ENCODE measurements around the gene BLOC1S5. TPM values are rescaled to one million over a fixed set of nuclear protein-coding genes. Genes with fewer than 3 reads are reported as not detected.

The BLOC1S5 gene
- polyA plus RNA-seq, 1 of the 3 experiments (the other 2 are of a cell fraction), result 4.4 TPM

DNA sequence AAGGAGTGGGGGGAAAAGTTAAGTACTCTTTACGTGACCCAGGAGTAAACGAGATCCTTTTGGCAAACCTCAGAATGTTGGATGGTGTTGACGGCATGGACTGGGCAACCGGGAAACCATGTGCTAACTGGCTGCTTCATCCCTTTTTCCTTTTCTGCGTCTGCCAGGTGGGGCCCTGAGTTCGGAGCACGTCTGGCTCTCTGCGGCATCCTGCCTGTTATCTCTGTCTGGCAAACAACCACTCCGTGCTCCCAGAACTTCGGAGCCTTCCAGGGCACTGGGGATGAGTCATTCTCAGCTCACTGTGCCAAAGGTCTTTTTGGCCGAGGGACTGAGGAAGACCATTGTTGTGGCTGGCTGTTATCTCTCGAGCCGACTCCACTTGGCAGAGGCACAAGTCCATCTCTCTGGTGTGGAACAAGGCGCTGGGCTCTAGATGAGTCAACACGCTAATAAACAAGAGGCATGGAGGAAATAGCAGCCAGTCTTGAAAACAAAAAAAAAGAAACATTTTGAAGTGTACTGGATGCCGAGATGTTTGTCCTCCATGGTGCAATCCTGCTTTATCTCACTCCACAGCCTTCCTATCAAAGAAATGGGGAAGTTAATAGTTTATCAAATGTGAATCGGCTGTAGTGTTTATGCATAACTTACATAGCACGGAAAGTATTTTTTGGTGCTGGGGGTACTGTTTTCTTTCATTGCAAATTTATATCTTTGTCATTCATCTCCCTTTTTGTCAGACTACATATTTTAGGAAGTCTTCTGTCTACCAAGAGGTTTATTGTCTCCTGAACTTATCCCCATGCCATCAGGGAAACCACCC is 89.0 kb downstream of the BLOC1S5 start (continued):
- no peak for TF ChIP-seq NRF1 (IDR thresholded peaks at IDR 0.05; ENCODE audit: low read depth, low read length)
- 0 out of 2 replicates have a peak, but pooled peaks have one; percentile 24 for TF ChIP-seq GABPA (IDR thresholded peaks at IDR 0.05; ENCODE audit: low read depth)
- no peak for TF ChIP-seq MXI1 (IDR thresholded peaks at IDR 0.05; ENCODE audit: low read depth, low read length)
- TF ChIP-seq, protein P1, sequence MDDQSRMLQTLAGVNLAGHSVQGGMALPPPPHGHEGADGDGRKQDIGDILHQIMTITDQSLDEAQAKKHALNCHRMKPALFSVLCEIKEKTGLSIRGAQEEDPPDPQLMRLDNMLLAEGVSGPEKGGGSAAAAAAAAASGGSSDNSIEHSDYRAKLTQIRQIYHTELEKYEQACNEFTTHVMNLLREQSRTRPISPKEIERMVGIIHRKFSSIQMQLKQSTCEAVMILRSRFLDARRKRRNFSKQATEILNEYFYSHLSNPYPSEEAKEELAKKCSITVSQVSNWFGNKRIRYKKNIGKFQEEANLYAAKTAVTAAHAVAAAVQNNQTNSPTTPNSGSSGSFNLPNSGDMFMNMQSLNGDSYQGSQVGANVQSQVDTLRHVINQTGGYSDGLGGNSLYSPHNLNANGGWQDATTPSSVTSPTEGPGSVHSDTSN (IDR thresholded peaks at IDR 0.05), result peak; percentile 60
- TF ChIP-seq EZH2phosphoT487 (IDR thresholded peaks at IDR 0.05; ENCODE audit: borderline replicate concordance, low read depth), result no peak
- TF ChIP-seq, protein P2, sequence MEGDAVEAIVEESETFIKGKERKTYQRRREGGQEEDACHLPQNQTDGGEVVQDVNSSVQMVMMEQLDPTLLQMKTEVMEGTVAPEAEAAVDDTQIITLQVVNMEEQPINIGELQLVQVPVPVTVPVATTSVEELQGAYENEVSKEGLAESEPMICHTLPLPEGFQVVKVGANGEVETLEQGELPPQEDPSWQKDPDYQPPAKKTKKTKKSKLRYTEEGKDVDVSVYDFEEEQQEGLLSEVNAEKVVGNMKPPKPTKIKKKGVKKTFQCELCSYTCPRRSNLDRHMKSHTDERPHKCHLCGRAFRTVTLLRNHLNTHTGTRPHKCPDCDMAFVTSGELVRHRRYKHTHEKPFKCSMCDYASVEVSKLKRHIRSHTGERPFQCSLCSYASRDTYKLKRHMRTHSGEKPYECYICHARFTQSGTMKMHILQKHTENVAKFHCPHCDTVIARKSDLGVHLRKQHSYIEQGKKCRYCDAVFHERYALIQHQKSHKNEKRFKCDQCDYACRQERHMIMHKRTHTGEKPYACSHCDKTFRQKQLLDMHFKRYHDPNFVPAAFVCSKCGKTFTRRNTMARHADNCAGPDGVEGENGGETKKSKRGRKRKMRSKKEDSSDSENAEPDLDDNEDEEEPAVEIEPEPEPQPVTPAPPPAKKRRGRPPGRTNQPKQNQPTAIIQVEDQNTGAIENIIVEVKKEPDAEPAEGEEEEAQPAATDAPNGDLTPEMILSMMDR (IDR thresholded peaks at IDR 0.05), result no peak
- TF ChIP-seq RAD21 (IDR thresholded peaks at IDR 0.05; ENCODE audit: low read length), result no peak
- 0 out of 2 replicates have a peak, but pooled peaks have one; percentile 37 for TF ChIP-seq MEF2A (IDR thresholded peaks at IDR 0.05; ENCODE audit: borderline replicate concordance, low read depth)
- no peak for TF ChIP-seq FOXJ3 (CRISPR knock-in tag; IDR thresholded peaks at IDR 0.05)
- TF ChIP-seq CHD2 (IDR thresholded peaks at IDR 0.05; ENCODE audit: low read length, partially characterized antibody), result no peak
- TF ChIP-seq RFX5 (IDR thresholded peaks at IDR 0.05; ENCODE audit: low read length), result no peak
- peak; percentile 99 for TF ChIP-seq NFIC (IDR thresholded peaks at IDR 0.05; ENCODE audit: borderline replicate concordance)
- TF ChIP-seq, protein P3, sequence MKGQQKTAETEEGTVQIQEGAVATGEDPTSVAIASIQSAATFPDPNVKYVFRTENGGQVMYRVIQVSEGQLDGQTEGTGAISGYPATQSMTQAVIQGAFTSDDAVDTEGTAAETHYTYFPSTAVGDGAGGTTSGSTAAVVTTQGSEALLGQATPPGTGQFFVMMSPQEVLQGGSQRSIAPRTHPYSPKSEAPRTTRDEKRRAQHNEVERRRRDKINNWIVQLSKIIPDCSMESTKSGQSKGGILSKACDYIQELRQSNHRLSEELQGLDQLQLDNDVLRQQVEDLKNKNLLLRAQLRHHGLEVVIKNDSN (IDR thresholded peaks at IDR 0.05; ENCODE audit: borderline replicate concordance, low read depth), result no peak
- peak; percentile 96 for TF ChIP-seq JUND (IDR thresholded peaks at IDR 0.05)
- TF ChIP-seq, protein P4, sequence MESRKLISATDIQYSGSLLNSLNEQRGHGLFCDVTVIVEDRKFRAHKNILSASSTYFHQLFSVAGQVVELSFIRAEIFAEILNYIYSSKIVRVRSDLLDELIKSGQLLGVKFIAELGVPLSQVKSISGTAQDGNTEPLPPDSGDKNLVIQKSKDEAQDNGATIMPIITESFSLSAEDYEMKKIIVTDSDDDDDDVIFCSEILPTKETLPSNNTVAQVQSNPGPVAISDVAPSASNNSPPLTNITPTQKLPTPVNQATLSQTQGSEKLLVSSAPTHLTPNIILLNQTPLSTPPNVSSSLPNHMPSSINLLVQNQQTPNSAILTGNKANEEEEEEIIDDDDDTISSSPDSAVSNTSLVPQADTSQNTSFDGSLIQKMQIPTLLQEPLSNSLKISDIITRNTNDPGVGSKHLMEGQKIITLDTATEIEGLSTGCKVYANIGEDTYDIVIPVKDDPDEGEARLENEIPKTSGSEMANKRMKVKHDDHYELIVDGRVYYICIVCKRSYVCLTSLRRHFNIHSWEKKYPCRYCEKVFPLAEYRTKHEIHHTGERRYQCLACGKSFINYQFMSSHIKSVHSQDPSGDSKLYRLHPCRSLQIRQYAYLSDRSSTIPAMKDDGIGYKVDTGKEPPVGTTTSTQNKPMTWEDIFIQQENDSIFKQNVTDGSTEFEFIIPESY (IDR thresholded peaks at IDR 0.05; ENCODE audit: borderline replicate concordance, low read depth), result peak; percentile 78; the same call in 1 of the 2 replicates
- TF ChIP-seq RXRA (IDR thresholded peaks at IDR 0.05; ENCODE audit: borderline replicate concordance, low read depth), result peak; percentile 95
- no peak for TF ChIP-seq RCOR1 (IDR thresholded peaks at IDR 0.05; ENCODE audit: low read length)
- 0 out of 2 replicates have a peak, but pooled peaks have one; percentile 48 for TF ChIP-seq SIN3A (IDR thresholded peaks at IDR 0.05; ENCODE audit: borderline replicate concordance, low read depth, low read length)
- TF ChIP-seq FOXM1 (IDR thresholded peaks at IDR 0.05; ENCODE audit: low read depth), result 0 out of 2 replicates have a peak, but pooled peaks have one; percentile 52
- TF ChIP-seq, protein P5, sequence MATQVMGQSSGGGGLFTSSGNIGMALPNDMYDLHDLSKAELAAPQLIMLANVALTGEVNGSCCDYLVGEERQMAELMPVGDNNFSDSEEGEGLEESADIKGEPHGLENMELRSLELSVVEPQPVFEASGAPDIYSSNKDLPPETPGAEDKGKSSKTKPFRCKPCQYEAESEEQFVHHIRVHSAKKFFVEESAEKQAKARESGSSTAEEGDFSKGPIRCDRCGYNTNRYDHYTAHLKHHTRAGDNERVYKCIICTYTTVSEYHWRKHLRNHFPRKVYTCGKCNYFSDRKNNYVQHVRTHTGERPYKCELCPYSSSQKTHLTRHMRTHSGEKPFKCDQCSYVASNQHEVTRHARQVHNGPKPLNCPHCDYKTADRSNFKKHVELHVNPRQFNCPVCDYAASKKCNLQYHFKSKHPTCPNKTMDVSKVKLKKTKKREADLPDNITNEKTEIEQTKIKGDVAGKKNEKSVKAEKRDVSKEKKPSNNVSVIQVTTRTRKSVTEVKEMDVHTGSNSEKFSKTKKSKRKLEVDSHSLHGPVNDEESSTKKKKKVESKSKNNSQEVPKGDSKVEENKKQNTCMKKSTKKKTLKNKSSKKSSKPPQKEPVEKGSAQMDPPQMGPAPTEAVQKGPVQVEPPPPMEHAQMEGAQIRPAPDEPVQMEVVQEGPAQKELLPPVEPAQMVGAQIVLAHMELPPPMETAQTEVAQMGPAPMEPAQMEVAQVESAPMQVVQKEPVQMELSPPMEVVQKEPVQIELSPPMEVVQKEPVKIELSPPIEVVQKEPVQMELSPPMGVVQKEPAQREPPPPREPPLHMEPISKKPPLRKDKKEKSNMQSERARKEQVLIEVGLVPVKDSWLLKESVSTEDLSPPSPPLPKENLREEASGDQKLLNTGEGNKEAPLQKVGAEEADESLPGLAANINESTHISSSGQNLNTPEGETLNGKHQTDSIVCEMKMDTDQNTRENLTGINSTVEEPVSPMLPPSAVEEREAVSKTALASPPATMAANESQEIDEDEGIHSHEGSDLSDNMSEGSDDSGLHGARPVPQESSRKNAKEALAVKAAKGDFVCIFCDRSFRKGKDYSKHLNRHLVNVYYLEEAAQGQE (IDR thresholded peaks at IDR 0.05; ENCODE audit: low read depth, low read length), result 0 out of 2 replicates have a peak, but pooled peaks have one; percentile 46

All from SK-N-SH (cell line).